Endothelial cell (in vitro differentiated cells): ENCODE data around the gene CNGA4. TPM values are rescaled to one million over a fixed set of nuclear protein-coding genes. Genes with fewer than 3 reads are reported as not detected.
A peak's percentile ranks its signal among the peaks of the same experiment; 100 is the strongest.
"Not testable (repeated sequence)": the region's sequence is repeated elsewhere in the genome, so short reads cannot be mapped to it uniquely, and the experiment has no call there.

Source experiments
- DNase-seq: peaks from one replicate; pipeline ENCODE4 v3.0.0; 2021; ENCODE audit warnings: low spot score
- H3K27ac Mint-ChIP-seq: one replicate; pipeline ENCODE4 v1.8.0; 2021; ENCODE audit warnings: mixed read lengths, inconsistent platforms; ENCODE audit not compliant: unreplicated experiment
- H3K27me3 Mint-ChIP-seq: one replicate; pipeline ENCODE4 v1.8.0; 2021; ENCODE audit warnings: mild to moderate bottlenecking, moderate library complexity, mixed read lengths, inconsistent platforms; ENCODE audit not compliant: unreplicated experiment
- H3K36me3 Mint-ChIP-seq: one replicate; pipeline ENCODE4 v1.8.0; 2021; ENCODE audit warnings: mild to moderate bottlenecking, low read depth, mixed read lengths, inconsistent platforms; ENCODE audit not compliant: unreplicated experiment
- H3K4me1 Mint-ChIP-seq: one replicate; pipeline ENCODE4 v1.8.0; 2021; ENCODE audit warnings: mild to moderate bottlenecking, mixed read lengths, inconsistent platforms; ENCODE audit not compliant: unreplicated experiment
- H3K4me3 Mint-ChIP-seq: one replicate; pipeline ENCODE4 v1.8.0; 2021; ENCODE audit warnings: mild to moderate bottlenecking, mixed read lengths, inconsistent platforms; ENCODE audit not compliant: unreplicated experiment
- H3K9me3 Mint-ChIP-seq: one replicate; pipeline ENCODE4 v1.8.0; 2021; ENCODE audit warnings: mixed read lengths, inconsistent platforms; ENCODE audit not compliant: unreplicated experiment
- CTCF ChIP-seq: fragments of 200-600 bp; sonication (generic); IDR thresholded peaks from one replicate; pipeline ENCODE4 v1.5.0; 2021; ENCODE audit warnings: antibody characterized with exemption; ENCODE audit not compliant: unreplicated experiment
- total RNA-seq: library from RNA; stranded (reverse); fragmentation: NEBNext Ultra II Directional; extraction: Animal tissue kit (Norgen Biotek cat#: 25700); gene quantifications from one replicate; pipeline ENCODE4 v1.2.1, GENCODE V29; 2021; ENCODE audit not compliant: unreplicated experiment

The CNGA4 gene
- total RNA-seq, 1 donor from 2014 or later = not detected

GRCh38 chr11:6248248-6248647, 9.4 kb downstream of the CNGA4 start:
- peaks cover 6% of the 10 kb centered on the region for H3K27me3 Mint-ChIP-seq
- DNase-seq = no peak
- H3K36me3 Mint-ChIP-seq = no peaks in the 10 kb centered on the region
- no peak overlapping the region for H3K4me3 Mint-ChIP-seq
- no peak for TF ChIP-seq CTCF
- no peak overlapping the region for H3K27ac Mint-ChIP-seq
- no peaks in the 10 kb centered on the region for H3K4me1 Mint-ChIP-seq
- H3K9me3 Mint-ChIP-seq = no peaks in the 10 kb centered on the region

- DNase-seq, H3K27ac Mint-ChIP-seq, H3K4me3 Mint-ChIP-seq, H3K27me3 Mint-ChIP-seq, H3K4me1 Mint-ChIP-seq, H3K36me3 Mint-ChIP-seq, H3K9me3 Mint-ChIP-seq: not testable (repeated sequence)
These were observed 10.0 kb downstream of the CNGA4 start for GRCh38 chr11:6248897-6249296.

GRCh38 chr11:6249770-6250555, 11.1 kb downstream of the CNGA4 start:
- DNase-seq = no peak
- no peak overlapping the region for H3K4me3 Mint-ChIP-seq
- no peaks in the 10 kb centered on the region for H3K9me3 Mint-ChIP-seq
- H3K27ac Mint-ChIP-seq = no peak overlapping the region
- H3K4me1 Mint-ChIP-seq = no peaks in the 10 kb centered on the region
- H3K36me3 Mint-ChIP-seq = no peaks in the 10 kb centered on the region
- TF ChIP-seq CTCF = no peak
- peaks cover 3% of the 10 kb centered on the region for H3K27me3 Mint-ChIP-seq

GRCh38 chr11:6251120-6251733, 12.3 kb downstream of the CNGA4 start:
- H3K27ac Mint-ChIP-seq = no peak overlapping the region
- peak; percentile 84 for DNase-seq
- no peaks in the 10 kb centered on the region for H3K4me1 Mint-ChIP-seq
- no peaks in the 10 kb centered on the region for H3K9me3 Mint-ChIP-seq
- H3K4me3 Mint-ChIP-seq = no peak overlapping the region
- H3K36me3 Mint-ChIP-seq = no peaks in the 10 kb centered on the region
- peak; percentile 76 for TF ChIP-seq CTCF
- no peaks in the 10 kb centered on the region for H3K27me3 Mint-ChIP-seq

GRCh38 chr11:6251990-6252473, 13.1 kb downstream of the CNGA4 start:
- no peaks in the 10 kb centered on the region for H3K4me1 Mint-ChIP-seq
- H3K36me3 Mint-ChIP-seq = no peaks in the 10 kb centered on the region
- H3K4me3 Mint-ChIP-seq = no peak overlapping the region
- DNase-seq = no peak
- H3K27me3 Mint-ChIP-seq = no peaks in the 10 kb centered on the region
- no peak overlapping the region for H3K27ac Mint-ChIP-seq
- no peak for TF ChIP-seq CTCF
- no peaks in the 10 kb centered on the region for H3K9me3 Mint-ChIP-seq
